B cell (primary cell): ENCODE measurements around the gene ERBB3. TPM values are rescaled to one million over a fixed set of nuclear protein-coding genes. Genes with fewer than 3 reads are reported as not detected.

Experiments used
- ATAC-seq: fragments of 200-7000 bp; cut with Tn5 transposase; one replicate; pipeline ENCODE4 v1.10.0; 2021; ENCODE audit warnings: low read depth, mild to moderate bottlenecking, moderate number of reproducible peaks, moderate library complexity
- CTCF ChIA-PET: fragments of 350-600 bp; sonication (Branson Sonifier 250); formaldehyde crosslinking; loops from one replicate; lab custom pipeline; 2021; ENCODE audit warnings: antibody characterized with exemption, inconsistent platforms; lab: Charles Lee
- POLR2A ChIA-PET: fragments of 350-600 bp; sonication (Branson Sonifier 250); formaldehyde crosslinking; loops from one replicate; lab custom pipeline; 2021; ENCODE audit warnings: antibody characterized with exemption; lab: Charles Lee
- DNase-seq: peaks from one replicate; pipeline ENCODE4 v3.0.0; 2013
- H2AFZ ChIP-seq: 2 replicates; pipeline ENCODE4 v1.6.1; 2012; ENCODE audit warnings: mild to moderate bottlenecking, low read depth, low read length; ENCODE audit not compliant: insufficient read depth, poor library complexity, severe bottlenecking
- H3K27ac ChIP-seq, 2 donors: 1 replicate in 1 of 2; 2 replicates in 1 of 2; pipeline ENCODE4 v1.5.1; 2012 to 2013; ENCODE audit warnings: low read length in 2 of 2, mild to moderate bottlenecking in 2 of 2, moderate library complexity in 1 of 2
- H3K27me3 ChIP-seq, 4 experiments: fragments of 200-600 bp in 1 of 4; sonication (generic) in 1 of 4; replicated peaks in 1 of 4; 1 replicate in 2 of 4; 2 replicates in 2 of 4; pipeline versions ENCODE4 v1.6.1 to v1.7.0; 2013 to 2016; ENCODE audit warnings: low read length in 3 of 4, mild to moderate bottlenecking in 2 of 4, mixed read lengths in 1 of 4, moderate library complexity in 1 of 4; ENCODE audit not compliant: insufficient read depth in 4 of 4, control insufficient read depth in 3 of 4; ENCODE audit errors: control extremely low read depth in 1 of 4
- H3K36me3 ChIP-seq, 2 experiments: replicated peaks in 1 of 2; 1 replicate in 1 of 2; 2 replicates in 1 of 2; pipeline versions ENCODE4 v1.6.1 to v1.7.1; 2013; ENCODE audit warnings: low read length in 1 of 2; ENCODE audit not compliant: insufficient read depth in 2 of 2, control insufficient read depth in 1 of 2; ENCODE audit errors: control extremely low read depth in 1 of 2, extremely low read depth in 1 of 2
- H3K4me1 ChIP-seq, 2 donors: fragments of 200-600 bp in 1 of 2; sonication (generic) in 1 of 2; 1 replicate in 1 of 2; 2 replicates in 1 of 2; pipeline versions ENCODE4 v1.5.1 to v1.6.1; 2013 to 2017; ENCODE audit warnings: low read length in 2 of 2; ENCODE audit not compliant: control insufficient read depth in 2 of 2, insufficient read depth in 2 of 2
- H3K4me2 ChIP-seq: replicated peaks from 2 replicates; pipeline ENCODE3; 2012; ENCODE audit warnings: mild to moderate bottlenecking, low read depth, low read length; ENCODE audit not compliant: poor library complexity, severe bottlenecking
- H3K4me3 ChIP-seq, 5 experiments: fragments of 200-600 bp in 1 of 5; sonication (generic) in 1 of 5; 1 replicate in 3 of 5; 2 replicates in 2 of 5; pipeline versions ENCODE4 v1.5.1 to v1.7.0; 2011 to 2016; ENCODE audit warnings: low read length in 4 of 5, mild to moderate bottlenecking in 4 of 5, low read depth in 2 of 5, control low read depth in 1 of 5, moderate library complexity in 1 of 5; ENCODE audit not compliant: insufficient read depth in 1 of 5; ENCODE audit errors: control extremely low read depth in 1 of 5, extremely low read depth in 1 of 5
- H3K79me2 ChIP-seq: fragments of 200-600 bp; sonication (generic); one replicate; pipeline ENCODE4 v1.6.0; 2016; ENCODE audit warnings: low read length; ENCODE audit not compliant: control insufficient read depth, insufficient read depth
- H3K9ac ChIP-seq: fragments of 200-600 bp; sonication (generic); 2 replicates; pipeline ENCODE4 v1.6.1; 2017; ENCODE audit warnings: mild to moderate bottlenecking, low read length, moderate library complexity
- H3K9me3 ChIP-seq, 3 donors: one replicate each; pipeline versions ENCODE4 v1.6.1 to v1.7.1; 2013; ENCODE audit warnings: low read length in 2 of 3; ENCODE audit not compliant: control insufficient read depth in 2 of 3, insufficient read depth in 1 of 3; ENCODE audit errors: control extremely low read depth in 1 of 3
- H4K20me1 ChIP-seq: 2 replicates; pipeline ENCODE4 v1.6.0; 2012; ENCODE audit warnings: mild to moderate bottlenecking, low read length; ENCODE audit not compliant: insufficient read depth, control insufficient read depth, poor library complexity, severe bottlenecking
- H3K27ac Mint-ChIP-seq: one replicate; pipeline ENCODE4 v1.8.0; 2021; ENCODE audit warnings: mixed read lengths
- H3K27me3 Mint-ChIP-seq: one replicate; pipeline ENCODE4 v1.8.0; 2021; ENCODE audit warnings: mixed read lengths
- H3K4me1 Mint-ChIP-seq: one replicate; pipeline ENCODE4 v1.8.0; 2021; ENCODE audit warnings: mixed read lengths
- H3K4me3 Mint-ChIP-seq: one replicate; pipeline ENCODE4 v1.8.0; 2021; ENCODE audit warnings: mixed read lengths
- H3K9me3 Mint-ChIP-seq: one replicate; pipeline ENCODE4 v1.8.0; 2022; ENCODE audit warnings: mixed read lengths; ENCODE audit not compliant: insufficient read depth
- EZH2 ChIP-seq: IDR thresholded peaks from 2 replicates; pipeline ENCODE4 v1.6.1; 2012; ENCODE audit warnings: borderline replicate concordance, low read depth, mild to moderate bottlenecking, moderate library complexity, low read length; ENCODE audit not compliant: insufficient read depth, poor library complexity, severe bottlenecking
- WGBS: methylation state at CpG from one replicate; pipeline ENCODE4 v1.1.5; 2013; ENCODE audit warnings: missing lambda C conversion rate; ENCODE audit not compliant: insufficient coverage; 5-methylcytosine and 5-hydroxymethylcytosine counted together
- intact Hi-C: fragments of 100-400 bp; cut with micrococcal nuclease; formaldehyde crosslinking; loops from one replicate; pipeline ENCODE4 v1.10.0; 2022
- polyA plus RNA-seq: library from polyadenylated mRNA; depleted of rRNA; stranded (reverse); fragments of >200 nt; gene quantifications from 2 replicates; pipeline ENCODE4 v1.2.3, GENCODE V29; 2012
- total RNA-seq, 2 donors: library from RNA; stranded (reverse); fragments of 120-200 nt in 1 of 2; gene quantifications; 1 replicate in 1 of 2; 2 replicates in 1 of 2; pipeline versions ENCODE4 v1.2.3 to v1.2.4, GENCODE V29; 2013 to 2022
- TF ChIP-seq, protein P1 (sequence below): fragments of 200-600 bp; IDR thresholded peaks from one replicate; pipeline ENCODE4 v1.8.0; 2022; ENCODE audit warnings: antibody characterized with exemption, mild to moderate bottlenecking

The ERBB3 gene
- total and polyA plus RNA-seq, 2 donors (not counting 1 experiment from before 2014, with no cell fraction given) = 0.10 TPM; not detected in 1

DNA sequence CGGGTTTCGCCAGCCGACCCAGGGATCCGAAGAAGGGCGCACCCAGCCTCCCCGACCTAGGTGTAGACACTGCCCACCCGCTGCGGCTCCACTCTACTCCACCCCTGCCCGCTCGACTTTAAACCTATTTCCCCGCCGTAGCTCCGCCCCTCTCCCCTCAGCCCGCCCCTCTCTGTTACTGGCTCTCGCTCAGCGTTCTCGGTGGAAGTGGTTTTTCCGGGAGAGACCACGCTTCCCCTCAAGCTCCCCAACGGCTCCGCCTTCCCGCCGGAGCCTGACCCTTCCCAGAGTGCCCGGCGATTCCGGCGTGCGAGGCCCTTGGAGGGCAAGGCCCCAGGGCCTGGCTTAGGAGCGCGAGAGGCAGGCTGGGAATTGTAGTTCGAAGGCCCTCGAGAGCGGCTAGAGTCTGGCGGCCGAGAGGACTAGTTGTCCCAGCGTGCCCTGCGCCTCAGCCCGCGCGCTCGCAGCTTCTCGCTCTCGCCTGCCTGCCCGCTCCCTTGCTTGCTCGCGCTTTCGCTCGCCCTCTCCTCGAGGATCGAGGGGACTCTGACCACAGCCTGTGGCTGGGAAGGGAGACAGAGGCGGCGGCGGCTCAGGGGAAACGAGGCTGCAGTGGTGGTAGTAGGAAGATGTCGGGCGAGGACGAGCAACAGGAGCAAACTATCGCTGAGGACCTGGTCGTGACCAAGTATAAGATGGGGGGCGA is 24.3 kb downstream of the ERBB3 start, which contains the start of gene PA2G4:
Gene PA2G4, plus strand, starts transcription at position 451 of the 706 bp plus-strand sequence. Its CDS starts 179 bp downstream, at position 630.
- Histone ChIP-seq H3K36me3 (peaks cover 0 to 26% of the 10 kb centered on the region in 2 experiments), H3K4me3 (peak within 1 kb of the TSS; percentile 56 to 93 (median 86)), H3K9me3 (no peaks in the 10 kb centered on the region), H3K4me1 (peaks cover 18 to 23% of the 10 kb centered on the region in 2 donors), H3K27ac (peak within 1 kb of the TSS; percentile 66 to 67), H3K79me2 (peaks cover 27% of the 10 kb centered on the region), H4K20me1 (no peaks in the 10 kb centered on the region), H3K4me2 (peak within 1 kb of the TSS; percentile 83), H3K9ac (peak within 1 kb of the TSS; percentile 83), H2AFZ (peak within 1 kb of the TSS; percentile 88), H3K27me3 (no peaks in the 10 kb centered on the region)
- peak within 1 kb of the TSS; percentile 100 for H3K4me3 Mint-ChIP-seq
- intact Hi-C loops = loop anchor here (1.0 to 5.0 kb wide), 10 partner anchors 12 to 287 kb away; partner anchors contain the start of genes MYL6B, RAB5B, RPL41 and RPS26
- H3K9me3 Mint-ChIP-seq = no peaks in the 10 kb centered on the region
- TF ChIP-seq EZH2 = no peak
- TF ChIP-seq, protein P1, sequence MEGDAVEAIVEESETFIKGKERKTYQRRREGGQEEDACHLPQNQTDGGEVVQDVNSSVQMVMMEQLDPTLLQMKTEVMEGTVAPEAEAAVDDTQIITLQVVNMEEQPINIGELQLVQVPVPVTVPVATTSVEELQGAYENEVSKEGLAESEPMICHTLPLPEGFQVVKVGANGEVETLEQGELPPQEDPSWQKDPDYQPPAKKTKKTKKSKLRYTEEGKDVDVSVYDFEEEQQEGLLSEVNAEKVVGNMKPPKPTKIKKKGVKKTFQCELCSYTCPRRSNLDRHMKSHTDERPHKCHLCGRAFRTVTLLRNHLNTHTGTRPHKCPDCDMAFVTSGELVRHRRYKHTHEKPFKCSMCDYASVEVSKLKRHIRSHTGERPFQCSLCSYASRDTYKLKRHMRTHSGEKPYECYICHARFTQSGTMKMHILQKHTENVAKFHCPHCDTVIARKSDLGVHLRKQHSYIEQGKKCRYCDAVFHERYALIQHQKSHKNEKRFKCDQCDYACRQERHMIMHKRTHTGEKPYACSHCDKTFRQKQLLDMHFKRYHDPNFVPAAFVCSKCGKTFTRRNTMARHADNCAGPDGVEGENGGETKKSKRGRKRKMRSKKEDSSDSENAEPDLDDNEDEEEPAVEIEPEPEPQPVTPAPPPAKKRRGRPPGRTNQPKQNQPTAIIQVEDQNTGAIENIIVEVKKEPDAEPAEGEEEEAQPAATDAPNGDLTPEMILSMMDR = no peak
- no peaks in the 10 kb centered on the region for H3K27me3 Mint-ChIP-seq
- WGBS = under 1% methylated on average over 60 of the region's 60 CpGs
- ATAC-seq (peak; percentile 89), DNase-seq (peak; percentile 95)
- ChIA-PET POLR2A (interaction anchor here (0.5 to 2.5 kb wide), 11 partner anchors 12 to 375 kb away, joined by 3 to 42 read pairs (median 5); partner anchors contain the start of genes ERBB3, ESYT1, RAB5B and RNF41), CTCF (interaction anchor here (0.6 to 3.7 kb wide), 8 partner anchors 9 to 481 kb away, joined by 3 to 34 read pairs (median 4); partner anchors contain the start of genes RPL41, SMARCC2 and ZC3H10)
- peaks cover 38% of the 10 kb centered on the region for H3K4me1 Mint-ChIP-seq
- peak within 1 kb of the TSS; percentile 92 for H3K27ac Mint-ChIP-seq
